ENCODE data around the gene ETFA.

ETFA gene

DNA sequence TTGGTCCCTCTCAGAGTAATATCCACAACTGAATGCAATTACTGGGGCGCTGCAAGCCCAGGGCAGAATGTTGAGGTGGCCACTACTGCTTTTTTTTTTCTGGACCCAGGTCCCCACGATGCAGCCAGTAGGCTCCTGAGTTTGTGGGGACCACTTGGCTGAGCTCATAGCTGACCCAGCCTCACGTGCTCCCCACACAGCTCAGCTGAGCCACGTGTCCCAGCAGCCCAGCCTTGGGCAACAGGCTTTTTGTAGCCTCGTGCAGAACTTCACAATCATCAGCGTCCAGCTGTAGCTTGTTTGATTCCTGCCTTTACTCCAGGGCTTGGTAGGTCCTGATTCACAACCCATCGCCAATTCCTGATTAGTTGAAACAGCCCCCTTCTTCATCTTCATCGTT, 117.3 kb downstream of the ETFA start:
- H3K4me3 ChIP-seq (IDR thresholded peaks at IDR 0.05; ENCODE audit: insufficient read depth, low read depth, low read length) = no peak overlapping the region
- no peaks in the 10 kb centered on the region for H4K20me1 ChIP-seq (ENCODE audit: insufficient read depth)
- H3K4me2 ChIP-seq = no peak overlapping the region
- H3K79me2 ChIP-seq (ENCODE audit: insufficient read depth, low read depth) = no peaks in the 10 kb centered on the region
- no peaks in the 10 kb centered on the region for H3K36me3 ChIP-seq (ENCODE audit: insufficient read depth)
- H3K9ac ChIP-seq = no peak overlapping the region
- peaks cover 9% of the 10 kb centered on the region for H3K4me1 ChIP-seq (ENCODE audit: low read depth, poor library complexity, severe bottlenecking)
- H2AFZ ChIP-seq (ENCODE audit: low read depth) = no peak overlapping the region
- TF ChIP-seq, protein P1, sequence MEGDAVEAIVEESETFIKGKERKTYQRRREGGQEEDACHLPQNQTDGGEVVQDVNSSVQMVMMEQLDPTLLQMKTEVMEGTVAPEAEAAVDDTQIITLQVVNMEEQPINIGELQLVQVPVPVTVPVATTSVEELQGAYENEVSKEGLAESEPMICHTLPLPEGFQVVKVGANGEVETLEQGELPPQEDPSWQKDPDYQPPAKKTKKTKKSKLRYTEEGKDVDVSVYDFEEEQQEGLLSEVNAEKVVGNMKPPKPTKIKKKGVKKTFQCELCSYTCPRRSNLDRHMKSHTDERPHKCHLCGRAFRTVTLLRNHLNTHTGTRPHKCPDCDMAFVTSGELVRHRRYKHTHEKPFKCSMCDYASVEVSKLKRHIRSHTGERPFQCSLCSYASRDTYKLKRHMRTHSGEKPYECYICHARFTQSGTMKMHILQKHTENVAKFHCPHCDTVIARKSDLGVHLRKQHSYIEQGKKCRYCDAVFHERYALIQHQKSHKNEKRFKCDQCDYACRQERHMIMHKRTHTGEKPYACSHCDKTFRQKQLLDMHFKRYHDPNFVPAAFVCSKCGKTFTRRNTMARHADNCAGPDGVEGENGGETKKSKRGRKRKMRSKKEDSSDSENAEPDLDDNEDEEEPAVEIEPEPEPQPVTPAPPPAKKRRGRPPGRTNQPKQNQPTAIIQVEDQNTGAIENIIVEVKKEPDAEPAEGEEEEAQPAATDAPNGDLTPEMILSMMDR (conservative IDR thresholded peaks at IDR 0.05; ENCODE audit: low read depth, low read length) = no peak
- no peak overlapping the region for H3K27ac ChIP-seq
- no peaks in the 10 kb centered on the region; the same call in 1 of the 2 replicates for H3K27me3 ChIP-seq (ENCODE audit: insufficient read depth, low read depth)

DNA sequence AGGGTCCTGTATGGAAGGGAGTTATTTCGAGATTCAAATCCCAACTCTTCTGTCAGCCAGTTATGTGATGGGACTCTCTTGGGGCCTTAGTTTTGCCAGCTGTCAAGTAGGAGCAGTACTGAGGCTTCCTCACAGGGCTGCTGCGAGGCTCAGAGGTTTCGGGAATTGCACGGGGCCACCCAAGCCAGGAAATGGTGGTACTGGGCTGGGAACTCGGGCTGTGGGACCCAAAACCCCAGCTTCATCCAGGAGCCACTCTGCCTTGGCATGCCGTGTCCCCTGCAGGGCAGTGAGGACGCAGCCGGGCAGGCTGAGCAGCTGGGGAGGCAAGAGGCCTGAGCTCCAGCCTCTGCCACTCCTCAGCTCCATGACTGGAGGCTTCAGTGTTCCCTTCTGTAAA, 118.6 kb downstream of the ETFA start:
- H4K20me1 ChIP-seq (ENCODE audit: insufficient read depth) = no peaks in the 10 kb centered on the region
- H3K4me2 ChIP-seq = no peak overlapping the region
- no peaks in the 10 kb centered on the region for H3K79me2 ChIP-seq (ENCODE audit: insufficient read depth, low read depth)
- no peak overlapping the region for H3K27ac ChIP-seq
- no peaks in the 10 kb centered on the region; the same call in 1 of the 2 replicates for H3K27me3 ChIP-seq (ENCODE audit: insufficient read depth, low read depth)
- H3K4me3 ChIP-seq (IDR thresholded peaks at IDR 0.05; ENCODE audit: insufficient read depth, low read depth, low read length) = no peak overlapping the region
- peaks cover 9% of the 10 kb centered on the region for H3K4me1 ChIP-seq (ENCODE audit: low read depth, poor library complexity, severe bottlenecking)
- no peak overlapping the region for H3K9ac ChIP-seq
- no peaks in the 10 kb centered on the region for H3K36me3 ChIP-seq (ENCODE audit: insufficient read depth)
- H2AFZ ChIP-seq (ENCODE audit: low read depth) = no peak overlapping the region
- TF ChIP-seq, protein P1 (conservative IDR thresholded peaks at IDR 0.05; ENCODE audit: low read depth, low read length) = no peak

DNA sequence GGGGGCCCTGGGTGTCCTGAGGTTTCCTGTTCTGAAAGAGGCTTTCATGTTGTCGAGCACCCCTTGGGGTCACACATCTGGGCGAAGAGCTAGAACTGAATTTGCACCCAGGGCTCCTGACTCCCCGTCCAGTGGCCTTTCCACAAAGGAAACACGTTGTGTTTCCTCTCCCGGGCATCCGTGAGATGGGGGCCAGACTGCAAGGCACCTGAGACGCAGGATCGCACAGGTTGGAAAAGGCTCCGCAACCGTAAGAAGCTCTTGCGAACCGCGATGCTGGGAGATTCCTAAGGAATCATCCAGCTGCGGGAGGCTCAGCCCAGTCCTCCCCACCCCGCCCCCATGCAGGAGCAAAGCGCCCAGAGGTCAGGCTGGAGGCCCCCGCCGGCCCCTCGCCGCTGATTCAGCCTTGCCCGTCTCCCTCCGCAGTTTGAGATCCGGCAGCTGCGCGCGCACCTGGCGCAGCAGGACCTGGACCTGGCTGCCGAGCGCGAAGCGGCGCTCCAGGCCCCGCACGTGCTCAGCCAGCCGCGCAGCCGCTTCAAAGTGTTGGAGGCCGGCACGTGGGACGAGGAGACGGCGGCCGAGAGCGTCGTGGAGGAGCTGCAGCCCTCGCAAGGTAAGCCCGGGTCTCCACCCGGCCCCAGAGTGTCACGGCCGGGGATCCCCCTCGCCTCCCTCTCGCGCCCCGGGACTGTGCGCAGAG, 119.6 kb downstream of the ETFA start:
- no peak overlapping the region for H3K4me3 ChIP-seq (IDR thresholded peaks at IDR 0.05; ENCODE audit: insufficient read depth, low read depth, low read length)

DNA sequence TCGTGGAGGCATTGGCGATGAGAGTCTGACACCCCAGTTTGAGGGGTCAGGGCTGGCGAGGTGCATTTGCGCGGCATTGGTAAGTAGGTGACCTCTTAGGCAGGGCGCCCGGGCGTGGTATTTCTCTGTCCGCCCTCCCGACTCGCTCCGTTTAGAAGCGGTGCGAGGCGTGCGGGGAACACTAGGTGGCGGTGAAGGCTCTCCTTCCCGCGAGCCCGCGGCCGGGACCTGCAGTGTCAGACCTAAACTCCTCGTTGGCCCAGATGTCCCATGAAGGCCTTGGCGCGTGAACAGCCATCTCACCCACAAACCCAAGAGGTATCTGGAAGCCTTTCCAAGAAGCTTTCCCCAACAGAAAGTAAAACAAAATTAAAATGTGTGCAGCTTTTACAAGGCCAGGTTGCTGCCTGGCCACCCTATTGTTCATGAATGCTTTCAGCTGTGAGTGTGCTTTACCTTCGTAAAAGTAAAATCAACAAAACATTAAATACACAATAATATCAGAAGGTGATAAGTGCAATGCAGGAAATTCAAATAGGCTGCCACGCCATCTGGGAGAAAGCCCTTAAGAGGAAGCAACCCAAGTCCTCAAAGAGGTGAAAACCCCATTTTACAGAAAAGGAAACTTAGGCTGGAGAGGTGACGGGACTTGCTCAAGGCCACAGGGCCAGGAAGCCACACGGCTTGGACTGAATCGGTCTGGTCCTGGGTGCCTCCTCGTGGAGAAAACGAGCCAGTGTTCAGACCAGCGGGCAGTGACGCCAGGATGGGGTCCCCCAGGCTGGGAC, 120.3 kb downstream of the ETFA start:
- no peaks in the 10 kb centered on the region for H3K36me3 ChIP-seq (ENCODE audit: insufficient read depth)
- peak overlapping the region; percentile 84; the same call in 1 of the 2 replicates for H2AFZ ChIP-seq (ENCODE audit: low read depth)
- no peak overlapping the region for H3K9ac ChIP-seq
- no peaks in the 10 kb centered on the region for H4K20me1 ChIP-seq (ENCODE audit: insufficient read depth)
- peaks cover 9% of the 10 kb centered on the region for H3K4me1 ChIP-seq (ENCODE audit: low read depth, poor library complexity, severe bottlenecking)
- H3K79me2 ChIP-seq (ENCODE audit: insufficient read depth, low read depth) = no peaks in the 10 kb centered on the region
- TF ChIP-seq, protein P1 (conservative IDR thresholded peaks at IDR 0.05; ENCODE audit: low read depth, low read length) = peak; percentile 88
- peak overlapping the region; percentile 43; the same call in 1 of the 2 replicates for H3K4me2 ChIP-seq
- no peak overlapping the region for H3K4me3 ChIP-seq (IDR thresholded peaks at IDR 0.05; ENCODE audit: insufficient read depth, low read depth, low read length)
- H3K27me3 ChIP-seq (ENCODE audit: insufficient read depth, low read depth) = no peaks in the 10 kb centered on the region; the same call in 1 of the 2 replicates
- no peak overlapping the region for H3K27ac ChIP-seq

More for the DNA sequence above, 119.6 kb downstream of the ETFA start:
- Histone ChIP-seq H3K79me2 (ENCODE audit: insufficient read depth, low read depth) (no peaks in the 10 kb centered on the region), H2AFZ (ENCODE audit: low read depth) (peak overlapping the region; percentile 84; the same call in 1 of the 2 replicates), H3K4me1 (ENCODE audit: low read depth, poor library complexity, severe bottlenecking) (peaks cover 9% of the 10 kb centered on the region), H3K4me2 (no peak overlapping the region), H3K36me3 (ENCODE audit: insufficient read depth) (no peaks in the 10 kb centered on the region), H4K20me1 (ENCODE audit: insufficient read depth) (no peaks in the 10 kb centered on the region), H3K9ac (no peak overlapping the region), H3K27ac (no peak overlapping the region), H3K27me3 (ENCODE audit: insufficient read depth, low read depth) (no peaks in the 10 kb centered on the region; the same call in 1 of the 2 replicates)
- TF ChIP-seq, protein P1 (conservative IDR thresholded peaks at IDR 0.05; ENCODE audit: low read depth, low read length) = no peak

Data from KMS-11 (cell line).